ENCODE data around the gene CFAP61.

DNA sequence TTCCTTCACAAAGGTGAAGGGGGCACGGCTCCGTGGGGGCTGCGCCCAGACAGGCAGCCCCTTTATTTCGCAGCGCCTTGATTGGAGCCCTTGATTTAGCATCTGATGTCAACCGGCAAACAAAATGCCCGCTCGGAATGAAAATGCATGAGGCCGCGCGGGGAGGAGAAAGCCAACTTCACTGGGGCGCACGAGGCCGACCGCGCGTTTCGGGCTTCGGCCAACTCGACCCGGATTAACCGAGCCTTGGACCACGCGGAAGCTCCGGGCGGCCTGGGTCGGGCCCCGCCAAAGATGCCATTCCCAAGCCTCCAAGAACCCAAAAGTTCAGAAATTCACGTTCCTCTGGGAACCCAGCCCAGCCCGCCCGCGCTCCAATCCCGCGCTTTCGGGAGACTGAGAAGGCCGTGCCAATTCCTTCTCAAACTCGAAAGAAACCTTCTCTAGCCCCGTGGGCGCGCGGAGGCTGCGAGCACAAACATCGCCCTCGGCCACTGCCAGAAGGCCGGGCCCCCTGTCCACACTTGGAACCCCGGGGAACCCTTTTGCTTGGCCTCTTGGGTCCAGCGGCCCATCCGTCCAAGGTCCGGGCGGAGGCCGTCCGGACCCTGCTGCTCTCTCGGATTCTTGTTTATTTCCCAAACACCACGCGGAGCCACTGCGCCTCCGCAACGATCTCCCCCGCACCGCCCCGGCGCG lies 314.7 kb downstream of the CFAP61 start:
- TF ChIP-seq, protein P1, sequence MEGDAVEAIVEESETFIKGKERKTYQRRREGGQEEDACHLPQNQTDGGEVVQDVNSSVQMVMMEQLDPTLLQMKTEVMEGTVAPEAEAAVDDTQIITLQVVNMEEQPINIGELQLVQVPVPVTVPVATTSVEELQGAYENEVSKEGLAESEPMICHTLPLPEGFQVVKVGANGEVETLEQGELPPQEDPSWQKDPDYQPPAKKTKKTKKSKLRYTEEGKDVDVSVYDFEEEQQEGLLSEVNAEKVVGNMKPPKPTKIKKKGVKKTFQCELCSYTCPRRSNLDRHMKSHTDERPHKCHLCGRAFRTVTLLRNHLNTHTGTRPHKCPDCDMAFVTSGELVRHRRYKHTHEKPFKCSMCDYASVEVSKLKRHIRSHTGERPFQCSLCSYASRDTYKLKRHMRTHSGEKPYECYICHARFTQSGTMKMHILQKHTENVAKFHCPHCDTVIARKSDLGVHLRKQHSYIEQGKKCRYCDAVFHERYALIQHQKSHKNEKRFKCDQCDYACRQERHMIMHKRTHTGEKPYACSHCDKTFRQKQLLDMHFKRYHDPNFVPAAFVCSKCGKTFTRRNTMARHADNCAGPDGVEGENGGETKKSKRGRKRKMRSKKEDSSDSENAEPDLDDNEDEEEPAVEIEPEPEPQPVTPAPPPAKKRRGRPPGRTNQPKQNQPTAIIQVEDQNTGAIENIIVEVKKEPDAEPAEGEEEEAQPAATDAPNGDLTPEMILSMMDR (IDR thresholded peaks at IDR 0.05) = no peak
- TF ChIP-seq POLR2A (IDR thresholded peaks at IDR 0.05) = no peak

All from adrenal gland (tissue), 5 donors.